ENCODE measurements around the gene AAR2.
A peak's percentile ranks its signal among the peaks of the same experiment; 100 is the strongest.

AAR2 gene, protein sequence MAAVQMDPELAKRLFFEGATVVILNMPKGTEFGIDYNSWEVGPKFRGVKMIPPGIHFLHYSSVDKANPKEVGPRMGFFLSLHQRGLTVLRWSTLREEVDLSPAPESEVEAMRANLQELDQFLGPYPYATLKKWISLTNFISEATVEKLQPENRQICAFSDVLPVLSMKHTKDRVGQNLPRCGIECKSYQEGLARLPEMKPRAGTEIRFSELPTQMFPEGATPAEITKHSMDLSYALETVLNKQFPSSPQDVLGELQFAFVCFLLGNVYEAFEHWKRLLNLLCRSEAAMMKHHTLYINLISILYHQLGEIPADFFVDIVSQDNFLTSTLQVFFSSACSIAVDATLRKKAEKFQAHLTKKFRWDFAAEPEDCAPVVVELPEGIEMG

DNA sequence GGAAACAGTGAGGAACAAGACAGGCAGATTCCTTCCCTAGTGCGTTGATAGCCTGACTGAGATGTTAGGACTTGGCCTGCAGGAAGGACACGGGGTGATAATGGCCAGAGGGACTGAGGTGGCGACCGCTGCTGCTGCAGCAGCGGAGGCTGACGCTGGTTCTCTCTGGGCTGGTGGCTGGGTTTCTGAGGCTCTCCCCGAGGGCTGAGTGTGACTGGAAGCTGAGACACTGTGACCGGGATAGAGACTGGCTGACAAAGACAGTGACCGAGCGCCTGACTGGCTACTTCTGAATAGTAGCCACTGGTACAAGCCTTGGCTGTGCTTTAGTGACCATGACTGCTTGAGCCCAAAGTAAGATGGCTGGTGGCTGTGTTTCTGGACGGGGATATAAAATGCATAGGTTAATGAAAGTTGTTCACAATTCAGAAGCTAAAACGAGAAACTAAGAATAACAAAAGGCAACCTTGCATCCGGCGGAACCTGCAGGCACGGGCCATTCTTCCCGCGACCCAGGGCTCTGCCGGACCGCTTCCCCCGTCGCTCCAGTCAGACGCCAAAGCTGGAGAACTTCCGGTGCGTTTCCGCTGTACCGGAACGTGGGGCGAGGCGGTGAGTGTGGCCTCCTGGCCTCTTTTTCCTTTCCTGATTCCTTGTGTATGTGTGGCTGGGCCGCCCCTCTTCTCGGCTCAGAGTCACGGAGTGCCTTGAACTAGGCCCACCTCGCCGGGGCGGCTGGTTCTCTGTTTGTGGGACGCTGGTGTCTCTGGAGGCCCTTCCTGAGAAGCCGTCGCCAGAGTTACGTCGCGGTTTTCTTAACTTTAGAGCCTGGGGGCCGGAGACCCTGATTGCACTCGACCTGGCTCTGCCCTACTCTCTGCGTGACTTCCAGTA, at the start of gene AAR2:
Gene AAR2, plus strand, starts transcription at position 587 of the 894 bp plus-strand sequence. CDS start 3,391 bp downstream, outside the sequence.
- FAIRE-seq: peak; percentile 92
- DNase-seq (ENCODE audit: insufficient read length, low spot score): peak; percentile 70

DNA sequence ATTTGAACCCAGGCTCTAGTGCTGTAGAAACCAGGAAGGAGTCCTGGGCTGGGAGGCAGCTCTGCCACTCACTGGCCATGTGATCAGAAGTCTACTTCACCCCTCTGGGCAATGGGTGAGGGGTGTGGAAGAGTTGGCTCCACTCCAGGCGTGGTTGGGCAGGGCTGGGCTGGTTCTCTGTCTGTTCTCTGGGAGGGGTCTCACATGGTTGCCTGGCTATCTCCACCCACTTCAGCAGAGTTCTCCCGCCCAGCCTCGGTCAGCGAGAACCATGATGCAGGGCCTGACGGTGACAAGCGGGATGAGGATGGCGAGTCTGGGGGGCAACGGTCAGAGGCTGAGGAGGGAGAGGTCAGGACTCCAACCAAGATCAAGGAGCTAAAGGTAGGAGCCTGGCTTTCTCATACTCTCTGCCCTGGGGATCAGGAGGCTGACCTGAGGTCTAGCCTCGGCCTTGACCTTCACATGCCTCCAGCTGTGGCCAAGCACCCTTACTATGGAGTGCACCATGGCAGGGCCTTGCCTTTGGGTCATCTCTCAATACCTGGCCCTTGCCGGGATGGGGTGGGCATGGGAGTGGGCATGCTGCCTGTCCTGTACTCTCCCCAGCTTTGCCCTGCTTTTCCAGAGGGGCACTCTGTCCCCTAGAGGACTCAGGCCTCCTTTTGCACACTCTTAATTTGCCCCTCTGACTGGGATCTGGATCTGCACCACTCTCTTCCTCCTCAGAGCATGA, 42.1 kb upstream of the AAR2 start:
- DNase-seq (ENCODE audit: insufficient read length, low spot score) (no peak), FAIRE-seq (no peak)

DNA sequence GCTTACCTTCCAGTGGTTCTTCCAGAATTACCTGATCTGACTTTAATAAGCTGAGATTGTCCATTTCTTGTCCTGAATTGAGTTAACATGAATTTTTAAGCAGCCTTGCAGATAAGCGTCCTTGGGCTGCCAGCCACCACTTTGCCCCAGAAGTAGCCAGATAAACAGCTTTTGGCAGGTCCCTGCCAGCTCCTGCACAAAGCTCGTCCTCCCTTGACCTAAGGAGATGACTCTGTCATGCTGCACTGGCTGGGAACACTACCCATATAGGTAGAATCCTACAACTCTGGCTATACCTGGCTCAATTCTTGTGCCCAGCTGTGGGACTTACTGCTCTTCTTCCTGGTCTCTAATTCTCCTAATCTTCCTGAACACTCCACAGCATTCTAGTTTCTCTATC, 39.6 kb upstream of the AAR2 start:
- FAIRE-seq (no peak), DNase-seq (ENCODE audit: insufficient read length, low spot score) (no peak)

DNA sequence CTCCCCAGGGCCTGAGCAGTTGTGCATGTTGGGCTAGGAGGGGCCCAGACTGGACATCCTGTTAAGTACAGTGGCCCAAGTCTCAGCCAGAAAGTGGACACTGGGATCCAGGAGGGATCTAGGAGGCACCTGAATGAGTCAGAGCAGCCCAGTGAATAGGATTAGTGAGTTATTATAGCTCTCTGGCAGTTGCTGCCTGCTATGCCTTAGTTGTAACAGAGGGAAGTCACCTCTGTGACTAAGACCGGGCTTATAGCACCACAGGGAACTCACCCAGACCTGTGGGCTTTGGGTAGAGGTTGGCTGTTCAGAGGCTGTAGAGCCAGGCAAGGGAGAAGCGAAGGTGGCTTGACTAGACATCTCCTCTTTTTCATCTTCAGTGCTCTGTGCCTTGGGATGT, 39.0 kb upstream of the AAR2 start:
- FAIRE-seq (no peak), DNase-seq (ENCODE audit: insufficient read length, low spot score) (no peak)

DNA sequence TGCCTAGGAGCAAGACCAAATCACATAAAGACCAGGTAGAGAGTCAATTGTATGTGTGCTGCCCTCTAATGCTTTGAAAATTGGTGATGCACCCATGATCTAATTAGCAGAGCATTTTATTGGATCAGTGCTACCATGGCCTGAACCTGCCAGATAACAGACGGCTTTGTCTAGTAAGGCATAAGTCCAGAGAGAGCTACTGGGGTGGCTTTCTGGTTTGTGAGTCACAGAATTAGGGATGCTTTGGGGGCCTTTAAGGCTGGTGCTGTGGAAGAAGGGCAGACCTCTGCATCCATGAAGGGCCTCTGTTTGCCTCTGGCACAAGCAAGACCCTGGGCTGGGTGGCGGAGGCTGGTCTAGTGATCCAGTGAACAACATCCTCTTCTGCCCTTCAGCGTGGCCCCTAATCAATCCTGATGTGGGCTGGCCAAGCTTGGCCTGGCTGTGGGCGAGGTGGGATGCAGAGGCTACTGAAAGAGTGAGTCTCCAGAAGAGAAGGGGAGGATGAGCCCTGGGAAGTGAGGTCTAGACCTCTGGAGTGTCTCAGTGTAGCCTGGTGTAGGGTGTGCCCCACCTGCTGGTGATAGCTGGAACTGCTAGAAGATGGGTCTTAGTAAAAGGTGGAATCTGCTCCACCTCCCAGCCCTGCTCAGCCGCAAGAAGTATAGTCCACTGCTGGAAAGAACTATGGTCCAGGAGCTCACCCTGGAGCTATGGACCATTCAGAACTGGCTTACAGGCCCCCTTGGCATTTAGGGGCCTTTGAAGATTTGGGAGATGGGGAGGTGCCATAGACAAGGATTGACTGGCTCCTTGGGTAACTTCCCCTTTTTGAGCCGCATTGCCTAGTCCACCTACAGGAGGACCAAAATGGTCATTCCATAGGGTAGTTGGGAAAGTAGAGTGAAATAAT, 36.7 kb upstream of the AAR2 start:
- FAIRE-seq (peak; percentile 91), DNase-seq (ENCODE audit: insufficient read length, low spot score) (peak; percentile 67)

DNA sequence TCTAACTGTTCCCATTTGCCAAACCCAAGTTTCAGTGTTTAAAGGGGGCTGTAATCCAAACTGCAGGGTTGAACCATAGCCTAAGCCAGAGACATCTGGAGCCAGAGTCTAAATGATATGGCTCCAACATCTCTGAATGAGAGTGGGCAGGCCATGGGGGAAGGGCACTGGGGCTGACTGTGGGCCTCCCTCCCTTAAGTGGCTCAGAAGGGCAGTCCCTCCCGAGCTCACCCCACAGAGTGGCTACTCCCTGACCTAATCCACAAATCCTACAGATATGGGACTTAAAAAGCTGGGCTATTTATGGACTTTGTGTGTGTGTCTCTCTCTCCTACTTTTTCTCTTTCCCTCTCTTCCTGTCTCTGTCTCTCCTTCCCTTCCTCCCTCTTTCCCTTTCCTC, 35.8 kb upstream of the AAR2 start:
- FAIRE-seq (no peak), DNase-seq (ENCODE audit: insufficient read length, low spot score) (no peak)

DNA sequence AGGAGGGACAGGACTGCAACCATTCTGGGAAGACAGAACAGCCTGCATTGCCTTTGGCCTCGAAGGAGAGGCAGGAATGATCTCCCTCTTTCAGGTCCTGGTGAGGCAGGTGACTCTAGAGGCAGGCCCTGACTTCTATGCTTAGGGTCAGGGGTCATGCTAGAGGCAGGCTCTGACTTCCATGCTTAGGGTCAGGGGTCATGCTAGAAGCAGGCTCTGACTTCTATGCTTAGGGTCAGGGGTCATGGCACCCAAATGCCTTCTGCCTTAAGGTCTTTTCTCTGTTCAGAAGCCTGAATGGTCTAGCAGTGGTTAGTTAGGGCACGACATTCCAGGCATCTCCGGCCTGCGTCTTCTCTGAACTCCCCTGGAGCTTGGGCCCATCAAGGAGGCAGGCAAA, 35.1 kb upstream of the AAR2 start:
- DNase-seq (ENCODE audit: insufficient read length, low spot score) (no peak), FAIRE-seq (no peak)

DNA sequence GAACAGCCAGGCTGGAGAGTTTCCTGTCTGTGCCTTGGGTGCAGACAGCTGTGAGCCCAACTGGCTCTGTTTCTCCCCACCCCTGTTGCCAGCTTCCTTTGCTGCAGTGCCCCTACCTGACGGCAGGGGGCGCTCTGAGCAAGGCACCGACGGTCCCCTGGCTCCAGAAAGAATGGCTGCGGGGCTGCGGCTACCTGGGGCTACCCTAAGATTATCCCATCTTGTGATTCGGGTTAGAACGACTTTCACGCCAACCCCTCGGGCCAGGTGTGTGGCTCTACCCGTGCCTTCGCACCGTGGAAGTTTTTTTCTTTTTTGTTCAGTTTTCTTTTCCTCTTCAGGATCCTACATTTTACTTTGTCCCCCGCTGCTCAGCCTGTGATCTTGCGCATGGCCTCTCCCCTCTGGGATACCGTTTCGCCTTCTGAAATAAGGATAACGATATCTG, 33.4 kb upstream of the AAR2 start:
- FAIRE-seq (peak; percentile 83), DNase-seq (ENCODE audit: insufficient read length, low spot score) (peak; percentile 82)

DNA sequence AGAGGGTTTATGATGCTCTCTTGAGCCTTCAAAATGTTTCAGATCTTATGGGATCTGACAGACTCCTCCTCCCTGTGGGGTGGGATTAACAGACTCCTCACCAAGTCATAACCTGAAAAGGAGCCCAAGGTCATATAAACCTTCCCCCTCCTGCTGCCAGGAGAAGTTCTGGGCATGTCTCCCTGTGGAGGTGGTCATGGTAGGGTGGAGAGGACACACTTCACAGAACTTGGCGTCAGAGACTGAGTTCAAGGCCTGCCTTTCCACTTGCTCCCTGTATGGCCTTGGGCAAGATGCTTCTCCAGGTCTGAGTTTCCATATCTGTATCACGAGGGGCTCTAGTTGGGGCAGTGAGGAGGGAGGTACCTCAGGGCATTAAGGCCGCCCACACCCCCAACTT, 32.4 kb upstream of the AAR2 start:
- no peak for DNase-seq (ENCODE audit: insufficient read length, low spot score)
- FAIRE-seq: no peak

DNA sequence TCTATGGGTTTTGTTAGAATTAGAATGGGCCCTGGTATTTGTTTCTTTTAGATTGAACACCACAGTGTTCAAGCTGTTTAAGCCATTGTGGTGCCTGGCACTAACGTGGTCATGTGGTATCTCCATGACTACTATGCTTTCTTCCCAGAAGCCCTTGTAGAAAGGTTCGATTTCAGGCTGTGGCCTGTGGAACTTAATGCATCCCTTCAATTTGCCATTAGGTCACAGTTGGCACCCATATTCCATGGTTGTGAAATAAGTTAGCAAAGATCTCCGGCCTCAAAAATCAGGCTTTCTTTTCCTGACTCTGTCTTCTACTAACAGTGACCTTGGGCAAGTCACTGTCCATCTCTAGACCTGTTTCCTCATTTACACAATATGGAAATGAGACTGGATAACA, 31.3 kb upstream of the AAR2 start:
- no peak for FAIRE-seq

DNA sequence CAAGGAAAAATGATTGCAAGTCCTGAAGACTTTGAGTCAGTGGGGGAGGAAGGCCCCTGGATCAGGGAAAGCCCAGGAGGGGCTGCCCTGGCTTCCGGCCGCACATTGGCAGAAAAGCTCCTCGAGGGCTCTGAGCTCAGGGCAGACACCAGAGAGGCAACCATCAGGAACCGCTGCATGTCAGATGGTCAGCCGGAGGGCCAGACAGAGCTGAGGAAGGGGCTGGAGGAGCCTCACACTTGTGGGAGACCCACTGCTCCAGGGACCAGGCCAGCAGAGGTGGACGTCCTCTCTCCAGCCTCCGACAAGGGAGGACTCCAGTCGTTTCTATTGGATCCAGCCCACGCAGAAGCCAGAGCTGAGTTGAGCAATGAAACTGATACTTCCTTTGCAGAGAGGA, 30.2 kb upstream of the AAR2 start:
- FAIRE-seq: no peak

More for the DNA sequence above, 31.3 kb upstream of the AAR2 start:
- no peak for DNase-seq (ENCODE audit: insufficient read length, low spot score)

DNA sequence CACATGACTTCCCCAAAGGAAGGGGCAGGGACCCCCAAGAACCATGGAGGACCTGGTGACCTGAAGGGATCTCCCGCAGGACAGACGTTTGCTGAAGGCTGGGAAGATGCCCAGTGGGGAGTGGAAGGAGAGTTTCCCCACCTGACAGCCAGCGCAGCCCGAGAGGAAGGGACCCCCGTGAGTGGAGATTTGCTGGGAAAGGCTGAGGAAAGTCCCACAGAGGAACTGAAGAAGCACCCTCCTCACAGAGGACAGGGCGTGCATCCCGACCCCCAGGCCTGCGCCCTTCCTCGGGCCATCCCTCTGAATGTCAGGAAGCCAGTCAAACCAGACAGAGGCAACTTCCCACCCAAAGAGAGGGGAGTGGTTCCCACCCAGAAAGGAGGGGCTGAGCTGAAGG, 29.6 kb upstream of the AAR2 start:
- no peak for FAIRE-seq
- DNase-seq (ENCODE audit: insufficient read length, low spot score): no peak

More for the DNA sequence above, 30.2 kb upstream of the AAR2 start:
- no peak for DNase-seq (ENCODE audit: insufficient read length, low spot score)

DNA sequence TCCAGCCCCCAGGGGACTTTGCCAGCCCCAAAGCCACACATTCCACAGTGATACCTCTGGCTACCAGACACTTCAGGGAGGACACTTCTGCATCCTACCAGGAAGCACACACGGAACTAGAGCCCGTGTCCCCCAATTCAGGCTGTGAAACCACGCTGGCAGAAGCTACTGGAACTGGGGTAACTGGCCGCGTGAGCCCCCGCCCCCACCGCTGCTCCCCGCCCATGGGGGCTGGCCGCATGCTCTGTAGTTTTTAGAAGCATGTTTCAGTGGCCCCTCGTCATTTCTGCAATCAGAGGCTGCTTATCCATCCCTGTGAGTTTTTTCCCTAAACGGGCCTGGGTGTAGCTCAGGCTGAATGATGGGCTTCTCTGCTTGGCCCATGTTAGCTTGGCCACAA, 28.7 kb upstream of the AAR2 start:
- no peak for FAIRE-seq
- no peak for DNase-seq (ENCODE audit: insufficient read length, low spot score)

DNA sequence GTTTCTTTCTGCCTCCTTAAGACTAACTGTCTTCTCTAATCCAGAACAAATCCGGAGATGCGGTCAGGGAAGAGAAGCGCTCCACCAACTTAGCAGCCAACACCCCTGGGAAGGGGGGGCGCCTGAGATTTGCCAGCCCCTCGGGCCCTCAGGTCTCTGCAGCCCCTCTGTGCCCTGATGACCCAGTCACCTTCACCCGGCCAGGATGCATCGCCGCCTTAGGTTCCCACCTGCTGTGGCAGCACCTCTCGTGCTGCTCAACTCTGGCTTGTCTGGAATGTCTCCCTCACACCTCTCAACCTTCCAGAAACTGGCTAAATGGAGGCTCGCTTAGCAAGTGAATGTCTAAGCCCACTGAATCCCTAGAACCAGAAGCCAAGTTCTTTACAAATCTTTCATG, 28.0 kb upstream of the AAR2 start:
- DNase-seq (ENCODE audit: insufficient read length, low spot score) (no peak), FAIRE-seq (no peak)

DNA sequence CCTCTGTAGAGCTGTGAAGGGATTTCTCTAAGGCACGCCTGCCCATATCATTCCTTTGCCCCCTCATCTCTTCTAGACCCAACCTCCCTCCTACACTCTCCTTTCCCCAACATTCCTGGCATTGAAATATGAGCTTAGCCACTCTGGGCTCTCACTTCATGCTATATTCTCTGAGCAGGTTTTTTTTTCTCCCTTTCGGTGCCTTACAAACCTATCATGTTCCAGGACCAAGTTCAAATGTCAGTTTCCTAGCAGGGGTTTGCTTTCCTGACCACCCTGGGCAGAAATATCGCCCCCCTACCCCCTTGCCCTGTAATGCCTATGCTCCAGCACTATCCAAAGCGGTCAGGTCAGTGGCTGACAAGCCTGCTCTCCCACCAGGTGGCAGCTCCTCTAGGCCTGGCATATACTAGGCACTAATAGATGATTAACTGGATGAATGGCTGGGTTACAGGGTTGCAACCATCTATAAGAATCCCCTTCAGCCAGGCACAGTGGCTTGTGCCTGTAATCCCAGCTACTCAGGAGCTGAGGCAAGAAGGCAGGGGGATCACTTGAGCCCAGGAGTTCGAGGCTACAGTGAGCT, 25.7 kb upstream of the AAR2 start:
- FAIRE-seq: no peak

DNA sequence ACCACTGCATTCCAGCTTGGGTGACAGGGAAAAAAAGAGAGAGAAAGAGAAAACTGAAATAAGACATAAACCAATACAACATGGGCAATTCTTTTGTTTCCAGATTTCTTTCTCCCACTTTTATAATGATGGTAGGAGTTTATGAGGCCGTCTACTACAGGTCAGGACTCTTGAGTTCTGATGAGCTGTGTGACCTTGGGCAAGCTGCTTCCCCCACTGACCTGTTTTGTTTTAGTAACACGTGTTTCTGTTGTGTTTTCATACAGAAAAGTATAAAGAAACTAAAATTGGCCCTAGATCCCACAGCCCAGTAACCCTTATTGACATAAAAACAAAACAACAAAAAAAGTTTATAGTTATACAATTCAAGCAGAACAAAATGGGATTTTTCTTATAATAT, 22.9 kb upstream of the AAR2 start:
- no peak for FAIRE-seq
- no peak for DNase-seq (ENCODE audit: insufficient read length, low spot score)

More for the DNA sequence above, 25.7 kb upstream of the AAR2 start:
- no peak for DNase-seq (ENCODE audit: insufficient read length, low spot score)

DNA sequence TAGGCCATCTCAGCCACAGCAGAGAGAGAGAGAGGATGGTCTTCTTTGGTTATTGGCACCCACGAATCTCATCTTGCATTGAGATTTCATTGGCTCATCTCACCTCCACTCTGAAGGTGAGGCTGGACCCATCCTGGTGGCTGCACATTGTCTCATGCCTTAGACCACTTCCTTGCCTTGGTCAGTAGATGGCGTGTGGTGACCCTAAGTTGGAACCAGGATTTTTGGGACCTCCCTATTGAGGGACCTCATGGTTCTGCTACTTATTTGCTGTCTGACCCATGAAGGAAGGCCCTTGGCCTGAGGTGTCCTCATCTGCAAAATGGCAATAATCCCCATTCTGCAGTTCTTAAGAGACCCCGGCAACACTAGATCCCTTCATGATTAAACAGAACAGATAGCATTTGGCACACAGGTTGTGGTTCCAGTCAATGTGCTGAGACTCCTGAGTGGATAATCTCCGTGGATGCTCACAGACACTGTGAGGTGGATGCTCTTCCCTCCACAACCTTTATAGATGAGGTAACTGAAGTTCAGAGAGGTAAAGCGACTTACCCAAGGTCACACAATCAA, 21.5 kb upstream of the AAR2 start:
- DNase-seq (ENCODE audit: insufficient read length, low spot score): peak; percentile 50
- peak; percentile 45 for FAIRE-seq

DNA sequence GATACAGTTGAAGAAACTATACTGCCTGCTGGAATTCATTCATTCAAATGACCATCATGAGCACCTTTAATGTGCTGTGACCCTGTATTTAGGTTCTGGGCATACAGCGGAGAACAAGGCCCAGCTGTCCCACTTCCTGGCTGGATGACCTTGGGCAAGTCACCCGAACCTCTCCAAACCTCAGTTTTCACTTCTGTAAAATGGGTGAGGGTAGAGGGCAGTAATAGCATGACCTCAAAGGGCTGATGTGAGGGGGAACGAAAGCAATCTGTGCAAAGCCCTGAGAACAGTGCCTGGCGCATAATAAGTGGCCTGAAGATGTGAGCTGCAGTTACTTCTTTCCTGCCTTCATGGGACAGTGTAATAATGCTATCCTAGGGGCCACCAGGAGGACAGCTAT, 20.5 kb upstream of the AAR2 start:
- FAIRE-seq (no peak), DNase-seq (ENCODE audit: insufficient read length, low spot score) (no peak)

DNA sequence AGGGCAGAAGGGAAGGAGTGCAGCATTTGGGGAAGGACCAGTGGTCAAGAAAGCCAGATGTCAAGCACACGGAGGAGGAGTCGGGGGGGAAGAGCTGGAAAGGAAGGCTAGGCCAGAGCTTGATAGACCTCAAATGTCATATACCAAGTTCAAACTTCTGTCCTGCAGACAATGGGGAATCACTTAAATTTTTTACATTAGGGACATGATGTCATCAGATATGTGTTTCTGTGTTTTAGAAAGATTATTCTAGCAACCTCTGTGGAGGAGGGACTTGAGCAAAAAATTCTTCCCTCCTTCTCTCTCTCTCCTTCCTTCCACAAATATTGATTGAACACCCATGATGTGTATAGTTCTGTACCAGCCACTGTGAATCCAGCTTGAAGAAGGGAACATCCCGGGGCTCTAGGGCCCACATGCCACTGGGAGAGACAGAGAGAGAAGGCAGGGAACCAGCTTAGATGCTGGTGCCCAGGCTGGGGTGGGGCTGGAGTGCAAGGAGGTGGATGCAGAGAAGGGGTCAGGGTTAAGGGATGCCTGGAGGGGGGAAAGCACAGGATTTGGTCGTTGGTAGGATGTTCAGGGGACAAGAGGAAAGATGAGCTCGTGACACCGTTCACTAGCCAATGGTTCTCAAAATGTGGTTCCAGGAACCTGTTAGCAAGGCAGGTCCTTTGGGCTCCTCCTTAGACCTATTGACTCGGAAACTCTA, 19.8 kb upstream of the AAR2 start:
- FAIRE-seq: no peak

More for the DNA sequence above, 19.8 kb upstream of the AAR2 start:
- DNase-seq (ENCODE audit: insufficient read length, low spot score): no peak

All from GM19239 (cell line).